Upper lobe of left lung (tissue), 4 donors: Measurements from ENCODE around the gene RAB40B.

Experiments
- CTCF ChIP-seq, 6 experiments: fragments of 450-650 bp in 4 of 6; fragments of 200-600 bp in 2 of 6; sonication (generic) in 2 of 6; IDR thresholded peaks; one replicate each; pipeline ENCODE4 v1.5.1; 2016 to 2019; ENCODE audit warnings: antibody characterized with exemption in 6 of 6
- EP300 ChIP-seq, 4 donors: sonication (generic); formaldehyde crosslinking; IDR thresholded peaks; one replicate each; pipeline ENCODE4 v1.5.1; 2017; ENCODE audit warnings: antibody characterized with exemption in 4 of 4, control low read depth in 2 of 4
- POLR2A ChIP-seq, 4 donors: fragments of 450-650 bp; IDR thresholded peaks; one replicate each; pipeline ENCODE4 v1.5.1; 2016 to 2017; ENCODE audit warnings: antibody characterized with exemption in 4 of 4, mild to moderate bottlenecking in 2 of 4
- POLR2AphosphoS5 ChIP-seq, 2 donors: sonication (generic); formaldehyde crosslinking; IDR thresholded peaks; one replicate each; pipeline ENCODE4 v1.5.1; 2017; ENCODE audit warnings: antibody characterized with exemption in 2 of 2

GRCh38 chr17:82631544-82631943 is 67.0 kb downstream of the RAB40B start:
- TF ChIP-seq CTCF (IDR thresholded peaks at IDR 0.05) (no peak), POLR2AphosphoS5 (IDR thresholded peaks at IDR 0.05) (no peak), EP300 (IDR thresholded peaks at IDR 0.05) (no peak), POLR2A (IDR thresholded peaks at IDR 0.05) (no peak)
